Endothelial cell of hepatic sinusoid (primary cell): ENCODE results near the gene RIOK3.
"Not testable (repeated sequence)": the region's sequence is repeated elsewhere in the genome, so short reads cannot be mapped to it uniquely, and the experiment has no call there.

Source experiments
- in situ Hi-C: cut with HindIII; loops from 2 replicates; pipeline ENCODE4 v1.10.0; 2017; ENCODE audit warnings: low sequenced_read_pairs

Gene RIOK3

DNA sequence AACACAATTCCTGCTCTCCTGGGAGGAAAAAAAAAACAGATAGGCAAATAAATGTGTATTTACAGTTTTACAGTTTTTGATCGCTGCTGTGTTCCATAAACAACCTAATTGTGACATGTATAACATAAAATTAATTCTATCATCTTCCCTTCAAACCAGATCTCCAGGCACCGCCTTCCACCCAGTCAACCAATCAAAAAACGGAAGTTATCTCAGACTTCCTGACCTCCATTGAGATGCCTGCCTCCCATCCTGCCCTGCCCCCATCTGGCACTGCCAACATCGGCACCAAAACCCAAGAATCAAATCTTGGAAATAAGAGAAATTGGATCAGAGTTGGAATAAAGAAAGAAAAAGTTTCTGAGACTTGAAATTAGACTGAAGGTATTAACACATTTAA lies 3.1 kb upstream of the RIOK3 start:
- in situ Hi-C loops: no loop called here

DNA sequence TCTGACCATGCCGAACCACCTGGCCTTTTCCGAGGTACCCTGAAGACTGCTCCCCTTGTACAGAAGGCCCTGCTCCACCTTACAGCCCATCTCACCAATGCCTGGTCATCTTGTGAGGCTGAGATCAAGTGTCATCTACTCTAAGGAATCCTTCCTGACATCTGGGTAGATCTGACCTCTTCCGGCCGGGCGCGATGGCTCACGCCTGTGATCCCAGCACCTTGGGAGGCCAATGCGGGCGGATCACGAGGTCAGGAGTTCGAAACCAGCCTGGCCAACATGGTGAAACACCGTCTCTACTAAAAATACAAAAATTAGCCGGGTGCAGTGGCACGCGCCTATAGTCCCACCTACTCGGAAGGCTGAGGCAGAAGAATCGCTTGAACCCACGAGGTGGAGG lies 2.1 kb upstream of the RIOK3 start:
- in situ Hi-C loops: no loop called here

DNA sequence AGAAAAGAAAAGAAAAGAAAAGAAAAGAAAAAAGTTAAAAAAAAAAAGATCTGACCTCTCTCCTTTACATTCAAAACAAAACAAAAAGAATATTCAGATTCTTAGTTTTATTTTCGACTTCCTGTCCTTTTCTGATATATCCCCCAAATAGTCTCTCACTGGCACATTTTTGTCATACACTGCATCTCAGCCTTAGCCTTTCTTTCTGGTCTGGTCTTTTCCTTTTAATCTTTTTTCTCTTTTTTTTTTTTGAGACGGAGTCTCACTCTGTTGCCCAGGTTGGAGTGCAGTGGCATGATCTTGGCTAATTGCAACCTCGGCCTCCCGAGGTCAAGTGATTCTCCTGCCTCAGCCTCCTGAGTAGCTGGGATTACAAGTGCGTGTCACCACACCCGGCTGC lies 1.6 kb upstream of the RIOK3 start:
- in situ Hi-C loops: no loop called here

- in situ Hi-C loops: no loop called here
Observed at GRCh38 chr18:23452347-23452727, 750 bp upstream of the RIOK3 start.

- in situ Hi-C loops: no loop called here
Observed at GRCh38 chr18:23453680-23454058, 582 bp downstream of the RIOK3 start.

GRCh38 chr18:23456835-23457234 lies 3.7 kb downstream of the RIOK3 start:
- in situ Hi-C loops: no loop called here

GRCh38 chr18:23458830-23459529 lies 5.9 kb downstream of the RIOK3 start:
- in situ Hi-C loops: no loop called here

DNA sequence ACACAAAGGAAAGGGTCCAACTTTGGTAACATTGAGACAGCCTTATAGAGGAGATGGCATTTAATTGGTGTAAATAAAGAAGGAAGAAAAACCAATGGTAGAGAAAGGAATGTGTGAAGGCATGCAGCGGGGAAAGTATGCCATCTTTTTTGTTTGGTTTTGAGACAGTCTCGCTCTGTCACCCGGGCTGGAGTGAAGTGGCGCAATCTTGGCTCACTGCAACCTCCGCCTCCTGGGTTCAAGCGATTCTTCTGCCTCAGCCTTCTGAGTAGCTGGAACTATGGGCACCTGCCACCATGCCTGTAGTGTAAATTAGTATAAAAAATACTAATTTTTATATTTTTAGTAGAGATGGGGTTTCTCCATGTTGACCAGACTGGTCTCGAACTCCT lies 6.4 kb downstream of the RIOK3 start:
- in situ Hi-C loops: no loop called here

GRCh38 chr18:23460285-23461273 lies 7.5 kb downstream of the RIOK3 start:
- in situ Hi-C loops: no loop called here

- in situ Hi-C loops: no loop called here
Observed at GRCh38 chr18:23462876-23463275, 9.8 kb downstream of the RIOK3 start.

DNA sequence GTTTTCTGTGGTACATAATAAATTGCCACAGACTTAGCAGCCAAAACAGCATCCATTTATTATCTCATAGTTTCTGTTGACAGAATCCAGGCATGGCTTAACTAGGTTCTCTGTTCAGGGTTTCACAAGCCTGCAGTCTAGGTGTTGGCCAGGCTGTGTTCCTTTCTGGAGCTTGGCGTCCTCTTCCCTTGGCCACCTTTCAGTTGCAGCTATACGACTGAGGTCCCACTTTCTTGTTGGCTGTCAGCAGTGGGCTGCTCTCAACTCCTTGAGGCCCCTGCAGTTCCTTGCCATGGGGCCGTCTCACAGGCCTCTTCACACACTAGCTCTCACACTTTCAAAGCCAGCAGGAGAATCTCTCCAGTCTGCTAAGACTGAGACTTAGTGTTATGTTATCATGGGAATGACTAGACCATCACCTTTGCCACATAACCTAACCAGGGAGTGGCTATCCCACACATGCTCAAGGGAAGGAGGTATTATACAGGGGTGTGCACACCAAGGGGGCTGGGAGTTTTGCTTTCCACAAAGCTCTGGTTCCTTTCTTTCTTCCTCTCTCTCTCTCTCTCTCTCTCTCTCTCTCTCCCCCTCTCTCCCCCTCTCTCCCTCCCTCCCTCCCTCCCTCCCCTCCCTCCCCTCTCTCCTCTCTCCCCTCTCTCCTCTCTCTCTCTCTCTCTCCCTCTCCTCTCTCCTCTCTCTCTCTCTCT lies 15.8 kb downstream of the RIOK3 start:
- in situ Hi-C loops: no loop called here

GRCh38 chr18:23470620-23471387 lies 17.7 kb downstream of the RIOK3 start:
- in situ Hi-C loops: loop anchor here (5.0 kb wide), 2 partner anchors 51 to 101 kb away; no protein-coding TSS in a partner anchor

DNA sequence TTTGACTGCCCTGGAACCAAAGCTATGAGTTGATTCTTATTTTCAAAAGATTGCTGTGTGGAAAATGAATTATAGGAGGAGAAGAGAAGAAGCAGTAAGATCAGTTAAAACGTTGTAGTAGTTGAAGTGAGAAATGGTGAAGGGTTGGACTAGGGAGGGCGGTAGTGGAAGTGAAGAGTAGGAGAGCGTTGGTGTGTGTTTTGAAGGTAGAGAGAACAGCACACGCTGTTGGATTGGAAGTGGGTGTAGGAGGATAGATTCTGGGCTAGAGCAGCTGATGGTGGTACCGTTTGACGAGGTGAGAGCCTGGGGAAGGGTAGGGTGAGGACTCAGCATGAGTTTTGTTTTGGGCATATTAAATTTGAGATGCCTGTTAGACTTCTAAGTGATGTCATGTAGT lies 18.4 kb downstream of the RIOK3 start:
- in situ Hi-C loops: loop anchor here (5.0 kb wide), 2 partner anchors 51 to 101 kb away; no protein-coding TSS in a partner anchor

DNA sequence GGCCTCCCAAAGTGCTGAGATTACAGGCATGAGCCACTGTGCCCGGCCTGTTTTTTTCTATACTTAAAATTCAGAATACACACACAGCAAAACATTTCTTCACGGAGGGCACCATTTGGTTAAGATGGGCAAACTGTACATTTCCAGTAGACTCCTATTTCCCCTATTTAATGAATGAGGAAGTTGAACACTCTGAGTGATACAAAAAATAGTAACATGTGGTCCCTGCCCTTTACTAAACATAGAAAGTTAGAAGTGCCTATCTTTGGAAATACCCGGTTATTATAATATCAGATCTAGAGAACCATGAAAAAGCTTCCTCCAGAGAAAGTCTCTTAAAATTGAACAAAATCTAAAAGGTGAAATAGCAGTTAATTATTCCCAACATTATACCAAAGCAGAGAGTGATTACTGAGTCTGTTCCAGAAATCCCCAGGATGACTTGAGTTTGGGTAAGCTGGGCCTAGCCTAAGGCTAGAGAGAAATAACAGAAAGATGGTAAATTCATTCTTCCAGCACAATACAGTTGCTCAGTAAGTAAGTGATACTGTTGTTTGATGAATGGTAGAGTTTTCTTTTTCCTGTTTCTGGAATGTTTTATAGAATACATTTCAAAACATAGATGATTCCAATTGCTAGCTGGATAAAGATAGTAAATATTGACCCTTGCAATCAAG lies 26.9 kb downstream of the RIOK3 start:
- in situ Hi-C loops: no loop called here

GRCh38 chr18:23484561-23485182 lies 31.6 kb downstream of the RIOK3 start:
- in situ Hi-C loops: no loop called here

- in situ Hi-C loops: no loop called here
Observed at GRCh38 chr18:23485386-23485785, 32.3 kb downstream of the RIOK3 start.

DNA sequence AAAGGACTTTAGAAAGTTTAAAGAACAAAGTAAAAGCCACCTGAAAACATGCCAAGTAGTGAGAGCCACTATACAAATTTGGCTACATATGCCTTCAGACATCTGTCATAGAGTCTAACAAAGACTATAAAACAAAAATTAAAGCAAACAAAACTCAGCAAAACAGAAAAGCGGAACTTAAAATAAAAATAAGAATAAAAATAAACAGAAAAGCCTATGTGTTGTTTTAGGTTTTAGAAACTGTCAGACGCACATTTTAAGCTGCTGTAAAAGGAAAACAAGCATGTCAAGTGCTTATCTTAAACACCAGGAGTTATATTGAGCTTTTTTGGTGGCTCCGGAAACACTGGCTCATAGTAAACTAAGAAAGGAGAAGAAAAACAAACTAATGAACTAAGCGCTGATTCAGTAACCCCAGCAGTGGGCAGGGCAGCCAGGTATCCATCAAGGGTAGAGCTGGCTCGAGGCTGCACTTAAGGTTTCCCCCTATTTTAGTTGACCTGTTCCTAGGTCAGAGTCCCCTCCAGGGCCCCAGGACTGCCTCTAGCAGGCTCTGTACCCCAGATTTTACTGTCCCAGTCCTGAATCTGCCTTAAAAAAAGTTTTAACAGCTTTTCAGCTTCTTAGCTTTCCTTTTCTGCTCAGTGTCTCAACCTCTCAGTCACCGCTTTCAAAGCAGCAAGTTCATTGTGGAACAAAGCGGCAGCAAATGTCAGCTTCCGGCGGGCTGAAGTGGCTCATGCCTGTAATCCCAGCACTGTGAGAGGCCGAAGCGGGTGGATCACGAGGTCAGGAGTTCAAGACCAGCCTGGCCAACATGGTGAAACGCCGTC lies 34.9 kb downstream of the RIOK3 start:
- in situ Hi-C loops: no loop called here

- in situ Hi-C loops: not testable (repeated sequence)
Observed at GRCh38 chr18:23489586-23489985, 36.5 kb downstream of the RIOK3 start.

- in situ Hi-C loops: no loop called here
Observed at GRCh38 chr18:23493654-23494053, 40.6 kb downstream of the RIOK3 start.
